Calu3 (cell line): ENCODE results near the gene ALDH1A2. TPM values are rescaled to one million over a fixed set of nuclear protein-coding genes. Genes with fewer than 3 reads are reported as not detected.
A peak's percentile ranks its signal among the peaks of the same experiment; 100 is the strongest.

Experiments used
- BruUV-seq: library from RNA; stranded (reverse); fragments of 400-500 nt; replicated peaks from 2 replicates; lab custom pipeline; 2021; lab: Mats Ljungman, UMichigan
- CTCF ChIA-PET: fragments of 300-600 bp; sonication (Branson Sonifier 250); formaldehyde crosslinking; loops from one replicate; lab custom pipeline; 2022; ENCODE audit warnings: antibody characterized with exemption; lab: Charles Lee
- DNase-seq: peaks from one replicate; pipeline ENCODE4 v3.0.0; 2022
- H3K27ac Mint-ChIP-seq: one replicate; pipeline ENCODE4 v1.8.0; 2022; ENCODE audit warnings: mixed read lengths; ENCODE audit not compliant: unreplicated experiment
- H3K27me3 Mint-ChIP-seq: one replicate; pipeline ENCODE4 v1.8.0; 2022; ENCODE audit warnings: mixed read lengths; ENCODE audit not compliant: unreplicated experiment
- H3K36me3 Mint-ChIP-seq: one replicate; pipeline ENCODE4 v1.8.0; 2022; ENCODE audit warnings: mild to moderate bottlenecking, moderate library complexity, mixed read lengths; ENCODE audit not compliant: insufficient read depth, unreplicated experiment
- H3K4me1 Mint-ChIP-seq: one replicate; pipeline ENCODE4 v1.8.0; 2022; ENCODE audit warnings: mild to moderate bottlenecking, low read depth, mixed read lengths; ENCODE audit not compliant: unreplicated experiment
- H3K4me3 Mint-ChIP-seq: one replicate; pipeline ENCODE4 v1.8.0; 2022; ENCODE audit warnings: mild to moderate bottlenecking, low read depth, moderate library complexity, mixed read lengths; ENCODE audit not compliant: unreplicated experiment
- H3K9me3 Mint-ChIP-seq: one replicate; pipeline ENCODE4 v1.8.0; 2022; ENCODE audit warnings: low read depth, mixed read lengths; ENCODE audit not compliant: unreplicated experiment
- intact Hi-C: fragments of 100-400 bp; cut with micrococcal nuclease; formaldehyde crosslinking; loops from one replicate; pipeline ENCODE4 v1.10.0; 2022; ENCODE audit not compliant: unreplicated experiment
- total RNA-seq: library from RNA; stranded (reverse); gene quantifications from 2 replicates; pipeline ENCODE4 v1.2.3, GENCODE V29; 2022
- TF ChIP-seq, protein P1 (sequence below): fragments of 200-600 bp; IDR thresholded peaks from one replicate; pipeline ENCODE4 v1.8.0; 2022; ENCODE audit warnings: antibody characterized with exemption; ENCODE audit not compliant: unreplicated experiment

ALDH1A2 gene
- total RNA-seq, 1 experiment from 2014 or later = 219 TPM

DNA sequence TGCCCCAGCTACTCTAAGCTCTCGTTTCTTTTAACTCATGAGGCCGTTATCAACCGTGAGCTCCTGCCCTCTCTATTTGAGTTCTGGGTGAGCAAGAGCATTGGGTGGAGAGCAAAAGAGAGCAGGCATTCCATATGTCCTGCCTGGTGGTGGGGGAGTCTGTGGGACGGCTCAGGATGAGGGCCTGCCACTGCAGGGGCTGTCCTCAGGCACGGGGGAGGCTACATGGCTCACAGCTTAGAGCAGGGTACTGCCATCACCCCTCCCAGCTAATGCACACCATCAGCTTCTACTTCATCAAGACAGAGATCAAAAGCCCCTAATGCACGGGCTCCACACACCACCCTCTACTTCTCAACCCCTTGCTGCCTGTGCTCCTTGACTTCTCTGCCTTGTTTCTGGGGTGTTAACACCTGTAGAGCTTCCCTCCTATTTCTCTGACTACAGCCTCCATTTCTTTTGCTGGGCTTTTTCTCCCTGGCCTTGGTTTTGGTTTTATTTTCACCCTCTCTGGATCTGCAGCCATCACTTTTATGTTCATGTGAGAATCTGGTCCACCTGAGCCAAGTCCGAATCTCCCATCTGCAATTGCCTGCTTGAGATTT, 114.1 kb downstream of the ALDH1A2 start:
- intact Hi-C loops = loop anchor here (10.0 kb wide), 1 partner anchor 87 kb away; no protein-coding TSS in a partner anchor
- Mint-ChIP-seq H3K27me3 (no peaks in the 10 kb centered on the region), H3K4me3 (peak overlapping the region; percentile 5), H3K4me1 (peaks cover 31% of the 10 kb centered on the region), H3K36me3 (peaks cover 18% of the 10 kb centered on the region), H3K27ac (peak overlapping the region; percentile 95), H3K9me3 (no peaks in the 10 kb centered on the region)
- DNase-seq = no peak
- no TSS peak for BruUV-seq
- TF ChIP-seq, protein P1, sequence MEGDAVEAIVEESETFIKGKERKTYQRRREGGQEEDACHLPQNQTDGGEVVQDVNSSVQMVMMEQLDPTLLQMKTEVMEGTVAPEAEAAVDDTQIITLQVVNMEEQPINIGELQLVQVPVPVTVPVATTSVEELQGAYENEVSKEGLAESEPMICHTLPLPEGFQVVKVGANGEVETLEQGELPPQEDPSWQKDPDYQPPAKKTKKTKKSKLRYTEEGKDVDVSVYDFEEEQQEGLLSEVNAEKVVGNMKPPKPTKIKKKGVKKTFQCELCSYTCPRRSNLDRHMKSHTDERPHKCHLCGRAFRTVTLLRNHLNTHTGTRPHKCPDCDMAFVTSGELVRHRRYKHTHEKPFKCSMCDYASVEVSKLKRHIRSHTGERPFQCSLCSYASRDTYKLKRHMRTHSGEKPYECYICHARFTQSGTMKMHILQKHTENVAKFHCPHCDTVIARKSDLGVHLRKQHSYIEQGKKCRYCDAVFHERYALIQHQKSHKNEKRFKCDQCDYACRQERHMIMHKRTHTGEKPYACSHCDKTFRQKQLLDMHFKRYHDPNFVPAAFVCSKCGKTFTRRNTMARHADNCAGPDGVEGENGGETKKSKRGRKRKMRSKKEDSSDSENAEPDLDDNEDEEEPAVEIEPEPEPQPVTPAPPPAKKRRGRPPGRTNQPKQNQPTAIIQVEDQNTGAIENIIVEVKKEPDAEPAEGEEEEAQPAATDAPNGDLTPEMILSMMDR = no peak
- CTCF ChIA-PET = no interaction called here

- peak overlapping the region; percentile 42 for H3K4me3 Mint-ChIP-seq
- H3K4me1 Mint-ChIP-seq = peaks cover 31% of the 10 kb centered on the region
- H3K27me3 Mint-ChIP-seq = no peaks in the 10 kb centered on the region
- peaks cover 14% of the 10 kb centered on the region for H3K36me3 Mint-ChIP-seq
- TF ChIP-seq, protein P1 = no peak
- H3K9me3 Mint-ChIP-seq = no peaks in the 10 kb centered on the region
- peak overlapping the region; percentile 95 for H3K27ac Mint-ChIP-seq
- CTCF ChIA-PET = no interaction called here
- intact Hi-C loops = loop anchor here (10.0 kb wide), 1 partner anchor 86 kb away; no protein-coding TSS in a partner anchor
- peak; percentile 65 for DNase-seq
- BruUV-seq = no TSS peak
Observed at GRCh38 chr15:57950381-57950946, 115.0 kb downstream of the ALDH1A2 start.

DNA sequence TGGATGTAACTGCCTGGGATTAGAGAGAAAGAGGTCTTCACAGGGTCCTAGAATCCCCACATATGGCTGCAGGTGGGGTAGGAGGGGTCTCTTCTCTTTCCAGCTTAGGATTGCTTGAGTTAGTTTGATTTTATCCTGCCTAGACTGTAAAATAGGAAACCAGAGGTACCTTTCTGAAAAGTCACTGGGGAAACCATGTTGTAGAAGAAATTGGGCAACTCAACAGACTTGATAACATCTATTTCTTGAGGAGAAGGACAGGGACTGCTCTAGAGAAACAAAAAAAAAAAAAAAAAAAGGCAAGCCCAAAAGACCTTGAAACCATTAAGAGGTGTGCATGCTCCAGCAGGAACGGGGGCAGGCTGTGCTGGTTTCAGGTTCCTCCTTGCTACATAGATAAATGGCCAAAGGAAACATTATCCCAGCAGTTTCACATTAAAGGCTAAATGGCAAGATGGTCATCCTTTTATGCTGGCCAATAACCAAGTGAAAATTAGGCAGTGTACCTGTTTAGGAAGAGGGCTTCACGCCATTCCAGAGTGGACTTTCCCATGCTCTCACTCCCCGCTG, 116.1 kb downstream of the ALDH1A2 start:
- no TSS peak for BruUV-seq
- peak overlapping the region; percentile 95 for H3K27ac Mint-ChIP-seq
- no peak overlapping the region for H3K4me3 Mint-ChIP-seq
- no peaks in the 10 kb centered on the region for H3K9me3 Mint-ChIP-seq
- H3K27me3 Mint-ChIP-seq = no peaks in the 10 kb centered on the region
- intact Hi-C loops = no loop called here
- no peak for DNase-seq
- TF ChIP-seq, protein P1 = no peak
- CTCF ChIA-PET = interaction anchor here (0.7 to 1.4 kb wide), 2 partner anchors 122 to 748 kb away, joined by 4 read pairs; no protein-coding TSS in a partner anchor
- H3K4me1 Mint-ChIP-seq = peaks cover 31% of the 10 kb centered on the region
- peaks cover 14% of the 10 kb centered on the region for H3K36me3 Mint-ChIP-seq

DNA sequence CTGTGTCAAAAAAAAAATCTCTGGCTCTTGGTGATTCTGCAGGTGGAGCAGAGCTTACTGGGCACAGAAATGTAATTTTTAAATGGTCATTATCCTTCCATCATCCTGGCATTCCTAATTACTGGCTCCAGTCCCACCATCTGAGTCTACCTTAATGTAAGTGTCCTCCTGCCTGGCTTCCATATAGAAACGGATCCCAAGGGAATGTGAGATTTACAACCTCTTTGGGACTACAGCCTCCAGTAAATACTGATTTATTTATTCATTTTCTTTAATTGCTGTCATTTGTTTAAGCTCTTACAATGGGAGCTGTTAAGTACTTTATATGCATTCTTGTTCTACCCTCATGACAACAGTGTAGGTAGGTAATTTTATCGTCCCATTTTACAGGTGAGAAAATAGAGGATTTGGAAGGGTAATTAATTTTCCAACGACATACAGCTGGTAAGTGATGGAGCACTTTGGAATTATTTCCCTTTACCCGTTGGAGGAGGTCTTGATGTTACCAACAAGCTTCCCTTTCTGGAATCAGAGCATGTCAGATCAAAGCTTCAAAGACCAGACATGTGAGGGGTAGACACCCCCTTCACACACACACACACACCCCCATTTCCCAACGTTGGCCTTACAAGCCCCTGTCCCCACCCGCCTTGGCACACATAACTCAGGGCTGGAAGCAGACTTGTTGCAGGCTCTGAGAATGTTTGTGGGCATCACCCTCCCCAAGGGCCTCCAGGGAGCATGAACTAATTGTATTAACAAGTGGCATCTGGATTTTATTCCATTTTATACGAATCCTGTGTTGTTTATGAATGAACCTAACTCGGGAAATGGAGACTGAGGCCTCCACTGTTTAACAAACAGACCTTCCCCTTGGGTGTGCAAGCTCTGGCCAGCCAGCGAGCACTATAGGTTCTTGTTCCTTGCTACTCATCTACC, 116.9 kb downstream of the ALDH1A2 start:
- TF ChIP-seq, protein P1 = no peak
- Mint-ChIP-seq H3K9me3 (no peaks in the 10 kb centered on the region), H3K4me1 (peaks cover 31% of the 10 kb centered on the region), H3K27me3 (no peaks in the 10 kb centered on the region), H3K27ac (peak overlapping the region; percentile 95), H3K4me3 (no peak overlapping the region), H3K36me3 (peaks cover 14% of the 10 kb centered on the region)
- intact Hi-C loops = no loop called here
- DNase-seq = no peak
- no TSS peak for BruUV-seq
- CTCF ChIA-PET = interaction anchor here (0.7 to 1.4 kb wide), 2 partner anchors 123 to 748 kb away, joined by 4 read pairs; no protein-coding TSS in a partner anchor
